Parathyroid adenoma (tissue), 2 donors: ENCODE data around the gene LHX2.

ENCODE experiments used
- H2AFZ ChIP-seq: fragments of 300-600 bp; sonication (generic); one replicate; pipeline ENCODE4 v1.7.0; 2017; ENCODE audit warnings: antibody characterized with exemption, mild to moderate bottlenecking
- H3K27ac ChIP-seq: fragments of 300-600 bp; sonication (generic); one replicate; pipeline ENCODE4 v1.7.0; 2017
- H3K27me3 ChIP-seq: fragments of 300-600 bp; sonication (generic); one replicate; pipeline ENCODE4 v1.7.0; 2017; ENCODE audit warnings: low read length; ENCODE audit not compliant: control insufficient read depth, insufficient read depth
- H3K36me3 ChIP-seq: fragments of 300-600 bp; sonication (generic); one replicate; pipeline ENCODE4 v1.7.0; 2017; ENCODE audit warnings: low read length; ENCODE audit not compliant: control insufficient read depth, insufficient read depth
- H3K4me1 ChIP-seq: fragments of 300-600 bp; sonication (generic); one replicate; pipeline ENCODE4 v1.7.0; 2017; ENCODE audit warnings: control low read depth
- H3K4me2 ChIP-seq: fragments of 300-600 bp; sonication (generic); one replicate; pipeline ENCODE4 v1.7.0; 2017; ENCODE audit warnings: low read length
- H3K4me3 ChIP-seq: fragments of 300-600 bp; sonication (generic); one replicate; pipeline ENCODE4 v1.7.0; 2017; ENCODE audit warnings: low read depth, low read length
- H3K79me2 ChIP-seq: fragments of 300-600 bp; sonication (generic); one replicate; pipeline ENCODE4 v1.7.0; 2017; ENCODE audit warnings: control low read depth
- H3K9ac ChIP-seq: fragments of 300-600 bp; sonication (generic); one replicate; pipeline ENCODE4 v1.7.0; 2017; ENCODE audit warnings: mild to moderate bottlenecking
- H3K9me3 ChIP-seq: fragments of 300-600 bp; sonication (generic); one replicate; pipeline ENCODE4 v1.7.0; 2017; ENCODE audit warnings: low read length; ENCODE audit not compliant: control insufficient read depth
- CTCF ChIP-seq: fragments of 300-600 bp; sonication (generic); IDR thresholded peaks from one replicate; pipeline ENCODE4 v1.7.0; 2017; ENCODE audit warnings: antibody characterized with exemption, mild to moderate bottlenecking
- donor health status: primary hyperparathyroidism.

Gene LHX2

GRCh38 chr9:124008694-124009530, 2.7 kb upstream of the LHX2 start:
- H3K4me3 ChIP-seq: no peak overlapping the region
- no peak overlapping the region for H3K4me2 ChIP-seq
- H3K9me3 ChIP-seq: no peaks in the 10 kb centered on the region
- H3K4me1 ChIP-seq: no peaks in the 10 kb centered on the region
- no peak overlapping the region for H2AFZ ChIP-seq
- peaks cover 17% of the 10 kb centered on the region for H3K27me3 ChIP-seq
- TF ChIP-seq CTCF: no peak
- no peak overlapping the region for H3K27ac ChIP-seq
- H3K36me3 ChIP-seq: no peaks in the 10 kb centered on the region
- no peaks in the 10 kb centered on the region for H3K79me2 ChIP-seq
- no peak overlapping the region for H3K9ac ChIP-seq

- no peaks in the 10 kb centered on the region for H3K79me2 ChIP-seq
- H3K4me2 ChIP-seq: no peak overlapping the region
- no peaks in the 10 kb centered on the region for H3K9me3 ChIP-seq
- no peak for TF ChIP-seq CTCF
- H3K36me3 ChIP-seq: no peaks in the 10 kb centered on the region
- no peak overlapping the region for H3K27ac ChIP-seq
- no peak overlapping the region for H3K4me3 ChIP-seq
- no peaks in the 10 kb centered on the region for H3K4me1 ChIP-seq
- H3K27me3 ChIP-seq: peaks cover 19% of the 10 kb centered on the region
- no peak overlapping the region for H2AFZ ChIP-seq
- H3K9ac ChIP-seq: no peak overlapping the region
Measured at GRCh38 chr9:124009531-124010217, 1.9 kb upstream of the LHX2 start.

GRCh38 chr9:124010303-124010664, 1.3 kb upstream of the LHX2 start:
- no peaks in the 10 kb centered on the region for H3K36me3 ChIP-seq
- H3K27me3 ChIP-seq: peaks cover 19% of the 10 kb centered on the region
- no peaks in the 10 kb centered on the region for H3K4me1 ChIP-seq
- no peak for TF ChIP-seq CTCF
- no peak overlapping the region for H2AFZ ChIP-seq
- H3K4me2 ChIP-seq: no peak overlapping the region
- H3K27ac ChIP-seq: no peak overlapping the region
- H3K4me3 ChIP-seq: no peak overlapping the region
- H3K9me3 ChIP-seq: no peaks in the 10 kb centered on the region
- no peaks in the 10 kb centered on the region for H3K79me2 ChIP-seq
- H3K9ac ChIP-seq: no peak overlapping the region

- no peak for TF ChIP-seq CTCF
- no peaks in the 10 kb centered on the region for H3K36me3 ChIP-seq
- no peak overlapping the region for H3K4me2 ChIP-seq
- no peak overlapping the region for H3K4me3 ChIP-seq
- H3K9ac ChIP-seq: no peak overlapping the region
- H3K27me3 ChIP-seq: peaks cover 24% of the 10 kb centered on the region
- H3K9me3 ChIP-seq: no peaks in the 10 kb centered on the region
- H2AFZ ChIP-seq: no peak overlapping the region
- no peaks in the 10 kb centered on the region for H3K79me2 ChIP-seq
- no peak overlapping the region for H3K27ac ChIP-seq
- no peaks in the 10 kb centered on the region for H3K4me1 ChIP-seq
Measured at GRCh38 chr9:124010665-124011321, 775 bp upstream of the LHX2 start.
